Left renal cortex interstitium (tissue), 4 donors: ENCODE measurements around the gene CEP85L. TPM values are rescaled to one million over a fixed set of nuclear protein-coding genes. Genes with fewer than 3 reads are reported as not detected.

Source experiments
- DNase-seq, 4 donors: peaks; one replicate each; pipeline ENCODE4 v3.0.0-alpha.2; 2013; ENCODE audit warnings: low read depth in 4 of 4, low spot score in 2 of 4, missing footprints in 1 of 4
- polyA plus RNA-seq, 4 donors: library from polyadenylated mRNA; unstranded; fragments of 120-200 nt; gene quantifications; one replicate each; pipeline ENCODE4 v1.2.1, GENCODE V29; 2013; ENCODE audit not compliant: insufficient read length in 4 of 4

Gene CEP85L
- polyA plus RNA-seq, 4 donors = 6.5 to 8.6 (median 7.7) TPM

DNA sequence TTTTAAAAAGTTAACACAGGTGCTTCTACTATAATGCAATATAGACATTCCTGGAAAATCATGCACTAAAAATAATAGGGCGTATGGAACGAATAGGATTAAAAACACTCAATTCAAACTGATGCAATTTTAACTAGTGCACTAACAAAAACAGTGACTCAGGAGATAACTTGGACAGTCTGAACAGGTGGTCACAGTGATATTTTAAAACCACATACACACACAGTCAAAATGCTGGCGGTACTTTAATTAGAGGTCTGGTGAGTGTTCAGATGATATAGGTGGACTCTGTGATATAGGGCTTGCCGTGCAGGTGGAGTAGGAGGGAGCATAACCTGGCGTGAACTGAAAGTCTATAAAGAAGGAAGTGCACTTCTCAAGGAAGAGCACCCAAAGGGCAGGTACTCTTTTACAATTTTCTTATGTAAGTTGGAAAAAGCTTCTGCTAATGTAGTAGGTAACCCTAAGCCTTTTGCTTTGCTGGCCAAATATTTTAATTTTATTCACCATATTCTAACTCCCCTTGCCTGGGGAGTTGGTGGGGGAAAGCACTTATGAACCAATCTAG, 145.2 kb downstream of the CEP85L start:
- DNase-seq = no peak

GRCh38 chr6:118505656-118506055, 145.7 kb downstream of the CEP85L start:
- DNase-seq = no peak

GRCh38 chr6:118504611-118505010, 146.8 kb downstream of the CEP85L start:
- no peak for DNase-seq

- DNase-seq = no peak
These were observed 149.2 kb downstream of the CEP85L start for GRCh38 chr6:118502169-118502568.

- peak; percentile 15 to 48 (median 32) for DNase-seq
These were observed 149.6 kb downstream of the CEP85L start for GRCh38 chr6:118501765-118502164.

DNA sequence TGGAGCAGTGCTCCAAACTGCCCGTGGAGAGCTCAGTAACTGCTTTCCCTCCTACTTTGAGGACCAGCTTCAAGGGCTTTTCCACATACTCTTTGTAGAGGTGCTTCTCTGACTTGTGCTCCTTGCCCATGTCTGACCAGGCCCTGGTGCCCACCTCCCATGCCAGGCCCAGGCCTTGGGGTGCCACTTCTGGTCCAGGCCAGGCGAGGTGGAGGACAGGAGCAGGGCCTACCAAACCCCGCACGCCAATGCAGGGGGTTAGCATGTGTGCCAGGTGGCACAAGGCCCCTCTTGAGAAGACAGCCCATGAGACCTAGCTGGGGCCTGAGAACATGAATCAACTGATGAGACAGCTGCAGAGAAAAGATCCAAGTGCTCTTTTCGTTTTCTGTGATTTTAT, 150.3 kb downstream of the CEP85L start:
- no peak for DNase-seq

DNA sequence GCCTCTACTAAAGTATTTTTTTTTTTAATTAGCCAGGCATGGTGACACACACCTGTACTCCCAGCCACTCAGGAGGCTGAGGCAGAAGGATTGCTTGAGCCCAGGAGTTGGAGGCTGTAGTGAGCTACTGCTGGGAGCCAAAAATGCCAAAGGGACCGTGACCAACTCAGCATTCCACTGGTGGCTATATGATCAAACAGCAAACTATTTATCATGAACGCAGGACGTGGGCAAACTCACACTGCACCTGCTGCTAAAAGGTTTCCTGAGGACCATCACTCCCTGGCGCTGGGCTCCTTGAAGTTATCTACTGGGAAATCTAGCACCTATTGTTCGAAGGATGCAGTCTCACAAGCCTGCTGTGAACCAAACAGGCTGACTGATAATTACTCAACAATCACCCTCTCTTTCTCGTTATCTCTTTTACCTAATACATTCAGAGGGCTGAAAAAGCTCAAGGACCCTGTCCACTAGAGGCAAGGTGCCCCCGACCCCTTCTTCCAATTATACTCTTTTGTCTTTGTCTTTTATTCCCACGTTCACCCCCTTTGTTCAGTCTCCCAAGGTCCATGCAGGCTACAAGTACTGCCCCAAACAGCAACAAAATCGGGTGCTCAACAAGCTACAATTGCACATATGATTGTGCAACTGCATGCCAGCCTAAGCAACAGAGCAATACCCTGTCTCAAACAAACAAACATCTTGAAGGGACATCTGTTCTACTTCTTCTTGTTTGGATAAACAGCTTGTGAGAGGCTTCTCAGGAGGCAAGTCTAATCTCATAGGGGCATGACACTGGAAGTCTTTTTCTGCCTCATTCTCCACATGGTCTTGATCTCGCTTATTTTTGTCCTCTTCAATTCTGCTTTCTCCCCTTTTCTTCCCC, 151.0 kb downstream of the CEP85L start:
- DNase-seq = no peak

DNA sequence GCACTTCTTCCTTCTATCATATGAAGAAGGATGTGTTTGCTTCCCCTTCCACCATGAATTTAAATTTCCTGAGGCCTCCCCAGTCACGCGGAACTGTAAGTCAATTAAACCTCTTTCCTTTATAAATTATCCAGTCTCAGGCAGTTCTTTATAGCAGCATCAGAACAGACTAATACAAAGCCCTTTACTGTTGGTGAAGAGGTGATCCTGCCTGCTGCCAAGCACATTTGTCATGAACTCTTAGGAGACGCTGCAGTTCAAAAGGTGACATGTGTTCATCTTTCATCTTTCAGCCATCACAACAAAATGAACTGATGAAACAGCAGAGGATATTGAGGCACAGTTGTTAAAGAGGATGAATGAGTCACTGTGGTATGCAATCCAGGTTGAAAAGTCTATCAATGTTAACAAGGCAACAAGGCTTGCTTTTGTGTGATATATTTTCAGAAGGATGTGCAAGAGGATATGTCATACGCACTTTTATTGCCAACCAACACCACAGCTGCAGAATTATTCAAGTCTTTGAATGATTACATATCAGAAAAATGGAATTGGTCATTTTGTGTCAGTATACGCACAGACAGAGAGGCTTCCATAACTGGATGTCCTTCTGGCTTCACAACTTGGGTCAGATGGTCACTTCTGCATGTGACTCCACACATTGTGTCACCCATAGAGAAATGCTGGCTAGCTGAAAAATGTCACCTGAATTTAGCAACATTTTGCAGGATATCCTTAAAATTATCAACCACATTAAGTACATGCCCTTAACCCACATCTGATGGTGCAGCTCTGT, 155.7 kb downstream of the CEP85L start:
- DNase-seq = no peak

GRCh38 chr6:118494091-118494490, 157.3 kb downstream of the CEP85L start:
- DNase-seq = no peak

DNA sequence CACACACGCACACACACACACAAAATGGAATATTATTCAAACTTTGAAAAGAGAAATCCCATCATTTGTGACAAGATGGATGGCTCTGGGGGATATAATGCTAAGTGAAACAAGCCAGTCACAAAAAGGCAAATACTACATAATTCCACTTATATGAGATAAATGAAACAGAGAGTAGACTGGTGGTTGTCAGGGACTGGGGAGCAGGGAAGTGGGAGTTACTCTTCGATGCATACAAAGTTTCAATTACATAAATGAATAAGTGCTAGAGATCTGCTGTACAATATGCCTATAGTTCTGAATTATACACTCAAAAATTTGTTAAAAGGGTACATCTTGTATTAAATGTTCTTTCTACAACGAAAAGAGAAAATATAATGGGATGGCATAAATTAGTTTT, 161.4 kb downstream of the CEP85L start:
- no peak for DNase-seq

- no peak for DNase-seq
These were observed 162.8 kb downstream of the CEP85L start for GRCh38 chr6:118488631-118489030.

- no peak for DNase-seq
These were observed 165.5 kb downstream of the CEP85L start for GRCh38 chr6:118485601-118486550.

DNA sequence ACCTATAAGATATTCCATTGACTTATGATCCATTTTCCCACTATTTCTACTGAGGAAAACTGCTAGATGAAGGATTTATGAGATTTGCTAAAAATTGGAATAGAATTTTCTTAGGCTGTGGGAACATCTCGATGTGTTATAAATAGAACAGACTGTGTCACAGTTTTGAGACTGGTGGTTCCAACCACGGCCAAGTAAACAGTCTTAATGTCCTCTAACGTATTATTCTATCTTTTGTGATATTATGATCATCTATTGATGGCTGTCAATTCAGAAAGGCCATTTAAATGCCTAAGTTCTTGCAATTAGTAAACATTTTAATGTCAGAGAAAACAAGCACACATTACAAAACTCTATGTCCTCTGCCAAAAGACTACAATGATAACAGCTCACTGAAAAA, 174.8 kb downstream of the CEP85L start:
- DNase-seq = no peak

DNA sequence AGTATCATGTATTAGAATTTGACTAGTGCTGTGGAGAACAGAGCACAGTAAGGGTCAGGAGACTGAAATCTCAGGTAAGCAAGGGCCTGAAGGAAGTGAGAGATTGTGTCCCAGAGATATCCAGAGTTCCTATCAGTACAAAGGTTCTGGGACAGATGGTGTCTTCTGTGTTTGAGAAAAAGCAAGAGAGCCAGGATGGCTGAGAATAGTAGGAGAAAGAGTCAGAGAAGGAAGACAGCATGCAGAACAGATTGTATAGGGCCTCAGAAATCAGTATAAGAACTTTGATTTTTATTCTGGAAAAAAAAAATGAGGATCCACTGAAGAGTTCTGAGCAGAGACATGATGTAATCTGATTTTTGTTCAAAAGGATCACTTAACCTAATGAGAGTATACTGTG, 178.1 kb downstream of the CEP85L start:
- DNase-seq = no peak

DNA sequence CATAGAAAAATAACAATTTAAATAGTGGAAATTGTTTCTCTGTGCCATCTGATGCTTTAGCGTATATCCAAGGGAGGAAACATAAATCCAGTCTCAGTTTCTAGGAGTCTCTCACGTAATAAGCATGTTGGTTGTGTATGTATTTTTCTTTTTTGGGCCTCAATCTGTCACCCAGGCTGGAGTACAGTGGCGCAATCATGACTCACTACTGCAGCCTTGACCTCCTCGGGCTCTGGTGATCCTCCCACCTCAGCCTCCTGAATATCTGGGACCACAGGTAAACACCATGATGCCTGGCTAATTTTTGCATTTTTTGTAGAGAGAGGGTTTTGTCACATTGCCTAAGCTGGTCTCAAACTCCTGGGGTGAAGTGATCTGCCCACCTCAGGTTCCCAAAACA, 181.9 kb downstream of the CEP85L start:
- DNase-seq = no peak

- DNase-seq = no peak
These were observed 182.5 kb downstream of the CEP85L start for GRCh38 chr6:118468682-118469465.

DNA sequence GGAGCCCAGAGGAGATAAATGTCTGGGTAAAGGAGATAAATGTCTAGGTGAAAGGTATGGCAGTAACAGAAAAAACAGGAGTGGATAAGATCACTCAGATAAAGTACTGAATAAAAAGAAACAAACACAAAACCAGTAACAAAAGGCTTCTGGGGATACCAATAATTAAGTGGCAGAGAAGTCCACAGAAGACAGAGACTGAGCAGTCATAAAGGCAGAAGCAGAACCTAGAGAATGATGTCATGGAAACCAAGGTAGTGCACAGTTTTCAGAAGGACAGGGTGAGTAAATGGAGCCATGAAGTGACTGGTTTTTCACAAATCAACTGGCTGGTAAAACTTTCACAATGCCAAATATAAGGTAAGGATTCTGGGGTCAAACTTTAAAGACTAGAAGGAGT, 184.2 kb downstream of the CEP85L start:
- no peak for DNase-seq

GRCh38 chr6:118464620-118465019, 186.8 kb downstream of the CEP85L start:
- DNase-seq = no peak

DNA sequence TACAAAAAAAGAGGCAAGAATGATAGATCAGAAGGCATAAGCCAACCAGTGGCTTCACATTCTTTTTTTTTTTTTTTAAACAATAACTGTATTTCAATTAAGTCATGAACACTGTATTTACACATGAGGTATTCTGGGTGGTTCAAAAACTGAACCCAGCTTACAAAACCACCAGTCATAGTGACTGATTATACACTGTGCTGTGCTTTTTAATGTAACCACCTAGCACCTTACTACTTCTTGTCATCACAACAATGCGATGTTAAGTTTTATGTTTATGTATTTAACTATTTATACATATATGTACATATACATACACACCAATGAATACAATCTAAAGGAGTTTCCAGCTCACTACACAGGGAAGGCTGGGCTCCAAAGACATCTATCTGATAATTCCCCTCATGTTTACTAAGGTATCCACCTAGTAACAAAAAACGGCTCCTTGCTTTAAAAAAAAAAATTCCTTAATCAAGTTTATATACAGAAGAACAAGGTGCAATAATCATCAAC, 190.4 kb downstream of the CEP85L start:
- DNase-seq = no peak
